Measurements from ENCODE around the gene PDK4. TPM values are rescaled to one million over a fixed set of nuclear protein-coding genes. Genes with fewer than 3 reads are reported as not detected.

Gene PDK4
- total and polyA plus RNA-seq, 2 of the 13 experiments (the other 11 are each of a cell fraction or from before 2014, with no cell fraction given), result 0.04 TPM; not detected in 1

GRCh38 chr7:95608359-95609173, 12.2 kb upstream of the PDK4 start (continued):
- TF ChIP-seq ZGPAT (CRISPR knock-in tag; IDR thresholded peaks at IDR 0.05) (peak; percentile 73), PITX1 (CRISPR knock-in tag; IDR thresholded peaks at IDR 0.05) (peak; percentile 69; the same call in 1 of the 2 replicates), KDM5A (IDR thresholded peaks at IDR 0.05; ENCODE audit: borderline replicate concordance, low read length) (no peak), CBX5 (CRISPR knock-in tag; IDR thresholded peaks at IDR 0.05; ENCODE audit: borderline replicate concordance) (peak; percentile 65; the same call in 1 of the 2 replicates), PLSCR1 (CRISPR knock-in tag; IDR thresholded peaks at IDR 0.05; ENCODE audit: borderline replicate concordance) (no peak), ATF2 (CRISPR knock-in tag; IDR thresholded peaks at IDR 0.05) (peak; percentile 73; the same call in 1 of the 2 replicates), AGO2 (optimal IDR thresholded peaks at IDR 0.05; ENCODE audit: low read depth, low read length) (no peak), SOX5 (CRISPR knock-in tag; IDR thresholded peaks at IDR 0.05; ENCODE audit: borderline replicate concordance) (peak; percentile 83), PAWR (CRISPR knock-in tag; IDR thresholded peaks at IDR 0.05; ENCODE audit: borderline replicate concordance) (no peak), TP53 (CRISPR knock-in tag; conservative IDR thresholded peaks at IDR 0.05) (no peak), ZC3H4 (CRISPR knock-in tag; IDR thresholded peaks at IDR 0.05; ENCODE audit: borderline replicate concordance) (no peak), ATF3 (CRISPR knock-in tag; IDR thresholded peaks at IDR 0.05) (0 out of 2 replicates have a peak, but pooled peaks have one; percentile 48), NKX3-1 (CRISPR knock-in tag; IDR thresholded peaks at IDR 0.05) (peak; percentile 79), TSC22D2 (CRISPR knock-in tag; IDR thresholded peaks at IDR 0.05; ENCODE audit: borderline replicate concordance) (peak; percentile 32; the same call in 1 of the 2 replicates), RBM39 (IDR thresholded peaks at IDR 0.05; ENCODE audit: low read depth, low read length, poor library complexity, severe bottlenecking) (no peak), CENPX (CRISPR knock-in tag; IDR thresholded peaks at IDR 0.05) (no peak), ZSCAN9 (CRISPR knock-in tag; IDR thresholded peaks at IDR 0.05; ENCODE audit: borderline replicate concordance) (peak; percentile 56; the same call in 1 of the 2 replicates), NONO (IDR thresholded peaks at IDR 0.05) (no peak), NONO (CRISPR knock-in tag; conservative IDR thresholded peaks at IDR 0.05) (0 out of 2 replicates have a peak, but pooled peaks have one; percentile 25), SYNCRIP (IDR thresholded peaks at IDR 0.05; ENCODE audit: insufficient read depth, low read depth, low read length) (no peak), MLXIP (CRISPR knock-in tag; IDR thresholded peaks at IDR 0.05; ENCODE audit: borderline replicate concordance) (no peak)
